Prostate gland (tissue), 2 donors: ENCODE results near the gene SEC16B.

Source experiments
- POLR2A ChIP-seq: fragments of 450-650 bp; IDR thresholded peaks from one replicate; pipeline ENCODE4 v1.6.1; 2016; ENCODE audit warnings: antibody characterized with exemption, mild to moderate bottlenecking
- POLR2AphosphoS5 ChIP-seq: sonication (generic); formaldehyde crosslinking; IDR thresholded peaks from one replicate; pipeline ENCODE4 v1.6.1; 2017; ENCODE audit warnings: antibody characterized with exemption
- TF ChIP-seq, protein P1 (sequence below), 4 experiments: fragments of 200-600 bp in 2 of 4; fragments of 450-650 bp in 2 of 4; sonication (generic) in 2 of 4; IDR thresholded peaks; 1 replicate in 3 of 4; 2 replicates in 1 of 4; pipeline ENCODE4 v1.5.1; 2016 to 2019; ENCODE audit warnings: antibody characterized with exemption in 4 of 4, mild to moderate bottlenecking in 2 of 4, moderate library complexity in 2 of 4

DNA sequence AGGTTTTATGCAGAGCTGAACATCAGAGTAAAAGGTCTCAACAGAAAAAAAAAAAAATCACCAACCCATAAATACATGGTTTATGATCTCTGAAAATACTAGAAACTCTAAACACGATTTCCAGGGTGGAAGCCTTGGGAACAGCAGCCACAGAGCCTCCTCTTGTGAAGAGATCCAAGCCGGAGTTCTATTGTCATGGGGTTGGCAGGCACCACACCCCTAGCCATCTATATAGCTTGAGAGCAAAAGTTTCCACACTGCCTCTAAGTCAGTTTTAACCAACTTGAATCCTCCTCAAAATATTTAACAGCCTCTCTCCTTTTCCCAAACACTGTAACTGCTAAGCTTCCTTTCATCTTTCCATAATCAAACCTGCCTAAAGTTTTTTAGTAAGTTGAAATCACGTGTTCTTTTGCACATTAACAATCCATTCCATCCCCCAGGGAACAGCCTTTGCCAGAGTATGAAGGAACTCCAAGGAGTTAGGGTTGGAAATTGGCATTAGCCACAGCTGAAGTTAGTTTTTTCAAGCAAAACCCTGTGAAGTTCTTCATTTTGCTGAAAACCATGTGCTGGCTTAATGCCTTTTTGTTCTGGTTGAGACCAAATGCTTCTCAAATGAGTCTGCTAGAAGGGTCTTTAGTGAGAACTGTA, 13.8 kb upstream of the SEC16B start:
- TF ChIP-seq, protein P1, sequence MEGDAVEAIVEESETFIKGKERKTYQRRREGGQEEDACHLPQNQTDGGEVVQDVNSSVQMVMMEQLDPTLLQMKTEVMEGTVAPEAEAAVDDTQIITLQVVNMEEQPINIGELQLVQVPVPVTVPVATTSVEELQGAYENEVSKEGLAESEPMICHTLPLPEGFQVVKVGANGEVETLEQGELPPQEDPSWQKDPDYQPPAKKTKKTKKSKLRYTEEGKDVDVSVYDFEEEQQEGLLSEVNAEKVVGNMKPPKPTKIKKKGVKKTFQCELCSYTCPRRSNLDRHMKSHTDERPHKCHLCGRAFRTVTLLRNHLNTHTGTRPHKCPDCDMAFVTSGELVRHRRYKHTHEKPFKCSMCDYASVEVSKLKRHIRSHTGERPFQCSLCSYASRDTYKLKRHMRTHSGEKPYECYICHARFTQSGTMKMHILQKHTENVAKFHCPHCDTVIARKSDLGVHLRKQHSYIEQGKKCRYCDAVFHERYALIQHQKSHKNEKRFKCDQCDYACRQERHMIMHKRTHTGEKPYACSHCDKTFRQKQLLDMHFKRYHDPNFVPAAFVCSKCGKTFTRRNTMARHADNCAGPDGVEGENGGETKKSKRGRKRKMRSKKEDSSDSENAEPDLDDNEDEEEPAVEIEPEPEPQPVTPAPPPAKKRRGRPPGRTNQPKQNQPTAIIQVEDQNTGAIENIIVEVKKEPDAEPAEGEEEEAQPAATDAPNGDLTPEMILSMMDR (IDR thresholded peaks at IDR 0.05), result no peak
- TF ChIP-seq POLR2A (no peak), POLR2AphosphoS5 (no peak)
